ENCODE data around the gene PIP4K2A. TPM values are rescaled to one million over a fixed set of nuclear protein-coding genes. Genes with fewer than 3 reads are reported as not detected.
"Not testable (repeated sequence)": the region's sequence is repeated elsewhere in the genome, so short reads cannot be mapped to it uniquely, and the experiment has no call there.

Gene PIP4K2A
- total and polyA plus RNA-seq, 2 of the 13 experiments (the other 11 are each of a cell fraction or from before 2014, with no cell fraction given) = 9.1 to 22.6 TPM

DNA sequence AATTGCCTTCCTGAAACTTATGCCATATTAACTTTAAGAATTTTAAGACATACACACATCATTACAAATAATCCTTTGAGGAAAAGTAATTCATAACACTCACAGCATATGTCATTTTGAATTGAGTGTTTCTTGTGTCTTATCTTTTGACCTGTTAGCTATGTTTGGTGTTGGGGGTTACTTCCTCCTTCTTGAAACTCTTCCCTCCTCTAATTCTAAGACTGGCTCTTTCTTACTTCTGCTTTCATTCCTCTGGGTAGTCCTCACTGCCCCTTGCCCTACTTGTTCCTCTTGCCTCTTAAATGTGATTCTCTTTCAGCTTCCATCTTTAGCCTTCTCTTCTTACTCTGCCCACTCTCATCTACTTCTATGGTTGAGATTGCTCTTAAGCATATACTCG lies 28.3 kb upstream of the PIP4K2A start:
- no peaks in the 10 kb centered on the region for H3K9me3 ChIP-seq (ENCODE audit: low read length)
- in situ Hi-C loops (cut with HindIII; ENCODE audit: extremely low pct_ligation_motif_present, low pct_unique_long_range_greater_than_20kb) (no loop called here), intact Hi-C loops (cut with micrococcal nuclease; ENCODE audit: unreplicated experiment) (no loop called here)
- H3K4me3 ChIP-seq (replicated peaks in 1 of 3; ENCODE audit: insufficient read depth in 1 of 3, low read depth in 2 of 3, low read length in 3 of 3) = no peak overlapping the region
- H3K27ac ChIP-seq (ENCODE audit: extremely low read length, insufficient read depth, low read length) = no peak overlapping the region
- no peak overlapping the region for H3K4me2 ChIP-seq (ENCODE audit: low read depth, low read length)
- no peaks in the 10 kb centered on the region for H3K36me3 ChIP-seq (replicated peaks in 1 of 2; ENCODE audit: control insufficient read depth in 1 of 2, insufficient read depth in 2 of 2, low read length in 2 of 2)
- H4K20me1 ChIP-seq (ENCODE audit: insufficient read depth, low read length) = no peaks in the 10 kb centered on the region
- CTCF ChIA-PET (ENCODE audit: low intra/inter-chr PET ratio, low total read pairs) = no interaction called here
- POLR2A ChIA-PET = no interaction called here
- no peak for FAIRE-seq
- no peaks in the 10 kb centered on the region for H3K4me1 ChIP-seq (ENCODE audit: insufficient read depth, low read length)
- ATAC-seq = no peak
- TF ChIP-seq POLR2G (IDR thresholded peaks at IDR 0.05; ENCODE audit: low read depth, low read length) = no peak
- 34% methylated on average over 1 of the region's 1 CpG for WGBS (ENCODE audit: low lambda C conversion rate)
- H3K27me3 ChIP-seq (ENCODE audit: control insufficient read depth in 1 of 2, insufficient read depth in 2 of 2, low read length in 2 of 2) = 0 out of 5 replicates have a peak, but pooled peaks cover 0 to 2% of the 10 kb centered on the region in 2 experiments
- no peak overlapping the region for H3K9ac ChIP-seq (ENCODE audit: insufficient read depth, low read depth, low read length)
- no peak overlapping the region for H2AFZ ChIP-seq (ENCODE audit: low read length)
- no peaks in the 10 kb centered on the region for H3K79me2 ChIP-seq (ENCODE audit: insufficient read depth, low read length)
- DNase-seq (ENCODE audit: low spot score) = no peak
- BruUV-seq (replicated peaks) = no TSS peak

DNA sequence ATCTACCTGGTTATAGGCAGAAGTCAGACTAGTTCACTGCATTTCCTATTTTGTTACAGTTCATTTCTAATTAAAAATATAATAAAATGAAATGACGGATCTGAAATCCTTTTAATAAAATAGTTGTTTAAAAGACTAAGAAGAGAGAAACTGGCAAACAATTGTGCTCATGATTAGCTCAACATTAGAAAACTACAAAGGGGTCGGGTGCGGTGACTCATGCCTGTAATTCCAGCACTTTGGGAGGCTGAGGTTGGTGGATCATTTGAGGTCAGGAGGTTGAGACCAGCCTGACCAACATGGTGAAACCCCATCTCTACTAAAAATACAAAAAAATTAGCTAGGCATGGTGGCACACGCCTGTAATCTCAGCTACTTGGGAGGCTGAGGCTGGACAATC lies 27.3 kb upstream of the PIP4K2A start:
- BruUV-seq (replicated peaks); H3K4me3 ChIP-seq (replicated peaks in 1 of 3; ENCODE audit: insufficient read depth in 1 of 3, low read depth in 2 of 3, low read length in 3 of 3); H3K79me2 ChIP-seq (ENCODE audit: insufficient read depth, low read length); DNase-seq (ENCODE audit: low spot score); H2AFZ ChIP-seq (ENCODE audit: low read length); H3K27me3 ChIP-seq (ENCODE audit: control insufficient read depth in 1 of 2, insufficient read depth in 2 of 2, low read length in 2 of 2); H3K4me2 ChIP-seq (ENCODE audit: low read depth, low read length); ATAC-seq; FAIRE-seq; in situ Hi-C loops (cut with HindIII; ENCODE audit: extremely low pct_ligation_motif_present, low pct_unique_long_range_greater_than_20kb); CTCF ChIA-PET (ENCODE audit: low intra/inter-chr PET ratio, low total read pairs); H3K9me3 ChIP-seq (ENCODE audit: low read length); intact Hi-C loops (cut with micrococcal nuclease; ENCODE audit: unreplicated experiment); H3K9ac ChIP-seq (ENCODE audit: insufficient read depth, low read depth, low read length); H3K4me1 ChIP-seq (ENCODE audit: insufficient read depth, low read length); H4K20me1 ChIP-seq (ENCODE audit: insufficient read depth, low read length); H3K36me3 ChIP-seq (replicated peaks in 1 of 2; ENCODE audit: control insufficient read depth in 1 of 2, insufficient read depth in 2 of 2, low read length in 2 of 2); POLR2A ChIA-PET; H3K27ac ChIP-seq (ENCODE audit: extremely low read length, insufficient read depth, low read length): not testable (repeated sequence)
- 36% methylated on average over 4 of the region's 4 CpGs for WGBS (ENCODE audit: low lambda C conversion rate)

DNA sequence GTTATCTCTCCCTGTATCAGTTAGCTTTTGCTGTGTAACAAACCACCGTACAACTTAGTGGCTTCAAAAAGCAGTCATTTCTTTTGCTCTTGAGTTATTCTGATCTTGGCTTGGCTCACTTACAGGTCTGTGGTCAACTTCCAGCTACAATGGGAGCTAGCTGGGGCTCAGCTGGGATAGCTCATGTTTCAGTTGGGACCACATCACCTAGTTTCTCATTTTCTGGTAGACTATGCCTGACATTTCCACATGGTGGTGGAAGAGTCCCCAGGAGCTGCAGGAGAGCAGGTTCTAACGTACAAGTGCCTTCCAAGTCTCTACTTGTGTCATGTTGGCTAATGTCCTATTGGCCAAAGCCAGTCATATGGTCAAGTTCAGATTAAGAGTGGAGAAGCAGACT lies 25.8 kb upstream of the PIP4K2A start:
- in situ Hi-C loops (cut with HindIII; ENCODE audit: extremely low pct_ligation_motif_present, low pct_unique_long_range_greater_than_20kb) (no loop called here), intact Hi-C loops (cut with micrococcal nuclease; ENCODE audit: unreplicated experiment) (no loop called here)
- DNase-seq (ENCODE audit: low spot score) (peak; percentile 14), FAIRE-seq (no peak), ATAC-seq (peak; percentile 64)
- Histone ChIP-seq H3K4me3 (replicated peaks in 1 of 3; ENCODE audit: insufficient read depth in 1 of 3, low read depth in 2 of 3, low read length in 3 of 3) (no peak overlapping the region), H3K9me3 (ENCODE audit: low read length) (no peaks in the 10 kb centered on the region), H3K27me3 (ENCODE audit: control insufficient read depth in 1 of 2, insufficient read depth in 2 of 2, low read length in 2 of 2) (0 out of 5 replicates have a peak, but pooled peaks cover 0 to 2% of the 10 kb centered on the region in 2 experiments), H3K9ac (ENCODE audit: insufficient read depth, low read depth, low read length) (no peak overlapping the region), H3K4me2 (ENCODE audit: low read depth, low read length) (no peak overlapping the region), H2AFZ (ENCODE audit: low read length) (no peak overlapping the region), H3K4me1 (ENCODE audit: insufficient read depth, low read length) (no peaks in the 10 kb centered on the region), H3K79me2 (ENCODE audit: insufficient read depth, low read length) (no peaks in the 10 kb centered on the region), H4K20me1 (ENCODE audit: insufficient read depth, low read length) (no peaks in the 10 kb centered on the region), H3K27ac (ENCODE audit: extremely low read length, insufficient read depth, low read length) (no peak overlapping the region), H3K36me3 (replicated peaks in 1 of 2; ENCODE audit: control insufficient read depth in 1 of 2, insufficient read depth in 2 of 2, low read length in 2 of 2) (no peaks in the 10 kb centered on the region)
- 45% methylated on average over 2 of the region's 2 CpGs for WGBS (ENCODE audit: low lambda C conversion rate)
- CTCF ChIA-PET (ENCODE audit: low intra/inter-chr PET ratio, low total read pairs) = no interaction called here
- TF ChIP-seq REPIN1 (CRISPR knock-in tag; IDR thresholded peaks at IDR 0.05; ENCODE audit: borderline replicate concordance, low read depth) (no peak), ARNT2 (CRISPR knock-in tag; IDR thresholded peaks at IDR 0.05; ENCODE audit: low read depth) (no peak), STAG1 (CRISPR knock-in tag; IDR thresholded peaks at IDR 0.05) (peak; percentile 22; the same call in 1 of the 2 replicates)
- TF ChIP-seq, protein P1, sequence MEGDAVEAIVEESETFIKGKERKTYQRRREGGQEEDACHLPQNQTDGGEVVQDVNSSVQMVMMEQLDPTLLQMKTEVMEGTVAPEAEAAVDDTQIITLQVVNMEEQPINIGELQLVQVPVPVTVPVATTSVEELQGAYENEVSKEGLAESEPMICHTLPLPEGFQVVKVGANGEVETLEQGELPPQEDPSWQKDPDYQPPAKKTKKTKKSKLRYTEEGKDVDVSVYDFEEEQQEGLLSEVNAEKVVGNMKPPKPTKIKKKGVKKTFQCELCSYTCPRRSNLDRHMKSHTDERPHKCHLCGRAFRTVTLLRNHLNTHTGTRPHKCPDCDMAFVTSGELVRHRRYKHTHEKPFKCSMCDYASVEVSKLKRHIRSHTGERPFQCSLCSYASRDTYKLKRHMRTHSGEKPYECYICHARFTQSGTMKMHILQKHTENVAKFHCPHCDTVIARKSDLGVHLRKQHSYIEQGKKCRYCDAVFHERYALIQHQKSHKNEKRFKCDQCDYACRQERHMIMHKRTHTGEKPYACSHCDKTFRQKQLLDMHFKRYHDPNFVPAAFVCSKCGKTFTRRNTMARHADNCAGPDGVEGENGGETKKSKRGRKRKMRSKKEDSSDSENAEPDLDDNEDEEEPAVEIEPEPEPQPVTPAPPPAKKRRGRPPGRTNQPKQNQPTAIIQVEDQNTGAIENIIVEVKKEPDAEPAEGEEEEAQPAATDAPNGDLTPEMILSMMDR (CRISPR knock-in tag; IDR thresholded peaks at IDR 0.05) = peak; percentile 28
- no TSS peak for BruUV-seq (replicated peaks)
- POLR2A ChIA-PET = no interaction called here
